ENCODE measurements around the gene GALNT7.
"Not testable (repeated sequence)": the region's sequence is repeated elsewhere in the genome, so short reads cannot be mapped to it uniquely, and the experiment has no call there.

Gene GALNT7

DNA sequence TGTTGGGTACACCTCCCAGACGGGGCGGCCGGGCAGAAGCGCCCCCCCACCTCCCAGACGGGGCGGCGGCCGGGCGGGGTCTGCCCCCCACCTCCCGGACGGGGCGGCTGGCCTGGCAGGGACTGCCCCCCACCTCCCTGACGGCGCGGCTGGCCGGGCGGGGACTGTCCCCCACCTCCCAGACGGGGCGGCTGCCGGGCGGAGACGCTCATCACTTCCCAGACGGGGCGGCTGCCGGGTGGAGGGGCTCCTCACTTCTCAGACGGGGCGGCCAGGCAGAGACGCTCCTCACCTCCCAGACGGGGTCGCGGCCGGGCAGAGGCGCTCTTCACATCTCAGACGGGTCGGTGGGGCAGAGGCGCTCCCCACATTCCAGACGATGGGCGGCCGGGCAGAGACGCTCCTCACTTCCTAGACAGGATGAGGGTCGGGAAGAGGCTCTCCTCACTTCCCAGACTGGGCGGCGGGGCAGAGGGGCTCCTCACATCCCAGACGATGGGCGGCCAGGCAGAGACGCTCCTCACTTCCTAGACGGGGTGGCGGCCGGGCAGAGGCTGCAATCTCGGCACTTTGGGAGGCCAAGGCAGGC is 15.1 kb downstream of the GALNT7 start:
- H3K36me3 ChIP-seq (ENCODE audit: insufficient read depth, low read length); H3K4me2 ChIP-seq (ENCODE audit: low read length); H3K9me3 ChIP-seq (replicated peaks; ENCODE audit: low read length); H3K4me3 ChIP-seq (ENCODE audit: low read length); H3K27me3 ChIP-seq (ENCODE audit: control insufficient read depth, insufficient read depth, low read length); H3K9ac ChIP-seq (ENCODE audit: low read depth, low read length): not testable (repeated sequence)
- peaks cover 47% of the 10 kb centered on the region for H3K4me1 ChIP-seq (ENCODE audit: control insufficient read depth, insufficient read depth, low read length)

DNA sequence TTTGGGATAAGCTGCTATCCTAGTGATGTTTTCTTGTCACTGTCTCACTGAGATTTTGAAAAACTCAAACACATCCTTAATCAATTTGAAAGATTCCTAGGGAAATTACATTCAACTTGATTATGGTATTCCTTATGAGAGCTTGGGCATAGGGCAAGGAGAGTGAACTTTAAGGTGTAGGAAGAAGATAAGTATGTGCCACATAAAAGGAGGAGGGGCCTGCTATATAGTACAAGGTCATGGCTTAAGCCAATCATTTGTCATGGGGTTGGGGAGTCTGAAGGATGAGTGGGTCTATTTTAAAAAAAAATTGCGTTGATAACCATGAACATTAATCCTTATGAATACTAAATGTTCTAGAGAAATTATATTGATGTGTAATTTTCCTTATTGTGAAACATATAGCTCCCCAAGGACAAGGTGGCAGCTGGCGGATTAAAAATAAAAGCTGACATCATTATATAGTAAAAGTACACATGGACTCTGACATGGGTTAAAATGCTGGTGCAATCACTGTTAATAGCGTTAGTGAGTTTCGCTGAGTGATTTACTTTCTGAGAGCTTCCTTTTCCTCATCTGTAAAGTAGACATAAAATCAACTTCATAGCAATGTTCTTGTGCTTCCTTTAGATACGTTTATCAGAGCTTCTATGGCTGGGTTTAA is 17.4 kb downstream of the GALNT7 start:
- Histone ChIP-seq H3K4me1 (ENCODE audit: control insufficient read depth, insufficient read depth, low read length) (peaks cover 40% of the 10 kb centered on the region), H3K9ac (ENCODE audit: low read depth, low read length) (no peak overlapping the region), H3K27me3 (ENCODE audit: control insufficient read depth, insufficient read depth, low read length) (no peaks in the 10 kb centered on the region), H3K4me3 (ENCODE audit: low read length) (no peak overlapping the region), H3K4me2 (ENCODE audit: low read length) (no peak overlapping the region), H3K9me3 (replicated peaks; ENCODE audit: low read length) (no peaks in the 10 kb centered on the region), H3K36me3 (ENCODE audit: insufficient read depth, low read length) (no peaks in the 10 kb centered on the region)

DNA sequence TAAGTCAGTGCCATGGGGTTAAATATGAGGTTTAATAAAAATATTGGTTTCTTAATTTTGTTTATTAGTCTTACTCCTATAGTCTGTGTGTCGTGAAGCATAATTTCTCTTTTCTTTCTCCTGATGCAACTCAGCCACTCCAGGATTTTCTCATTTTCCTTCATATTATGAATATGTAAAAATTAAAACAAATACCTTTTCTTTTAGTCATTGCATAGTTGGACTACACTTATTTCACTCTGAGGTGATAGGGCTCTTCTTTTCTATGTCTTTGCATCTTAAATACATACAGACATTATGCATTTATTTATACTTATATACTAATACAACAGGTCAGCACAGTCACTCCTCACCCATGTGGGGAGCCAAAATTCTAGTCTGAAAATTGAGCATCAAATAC is 19.1 kb downstream of the GALNT7 start:
- Histone ChIP-seq H3K4me3 (ENCODE audit: low read length) (no peak overlapping the region), H3K9me3 (replicated peaks; ENCODE audit: low read length) (no peaks in the 10 kb centered on the region), H3K36me3 (ENCODE audit: insufficient read depth, low read length) (no peaks in the 10 kb centered on the region), H3K4me1 (ENCODE audit: control insufficient read depth, insufficient read depth, low read length) (peaks cover 36% of the 10 kb centered on the region), H3K27me3 (ENCODE audit: control insufficient read depth, insufficient read depth, low read length) (no peaks in the 10 kb centered on the region), H3K4me2 (ENCODE audit: low read length) (no peak overlapping the region), H3K9ac (ENCODE audit: low read depth, low read length) (no peak overlapping the region)

DNA sequence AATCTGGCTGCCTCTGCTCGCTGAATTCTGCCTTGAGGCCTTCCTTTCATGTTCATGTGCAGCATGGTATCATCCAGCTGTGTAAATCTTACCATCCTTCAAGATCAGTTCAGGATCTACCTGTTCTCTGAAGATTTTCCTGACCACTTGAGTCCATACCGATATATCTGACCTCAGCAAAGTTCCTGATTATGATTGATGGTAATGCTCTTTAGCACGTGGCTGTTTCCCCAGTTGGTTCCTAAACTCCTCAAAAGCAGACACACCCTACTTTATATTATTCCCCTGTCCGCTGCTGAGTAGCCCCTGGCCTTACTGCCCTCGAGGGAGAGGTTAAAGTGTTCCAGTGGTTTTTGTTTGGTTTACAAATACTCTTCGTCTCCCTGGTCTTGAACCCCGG is 20.0 kb downstream of the GALNT7 start:
- H3K4me2 ChIP-seq (ENCODE audit: low read length): no peak overlapping the region
- H3K4me3 ChIP-seq (ENCODE audit: low read length): no peak overlapping the region
- peaks cover 31% of the 10 kb centered on the region for H3K4me1 ChIP-seq (ENCODE audit: control insufficient read depth, insufficient read depth, low read length)
- H3K9ac ChIP-seq (ENCODE audit: low read depth, low read length): no peak overlapping the region
- H3K36me3 ChIP-seq (ENCODE audit: insufficient read depth, low read length): no peaks in the 10 kb centered on the region
- no peaks in the 10 kb centered on the region for H3K9me3 ChIP-seq (replicated peaks; ENCODE audit: low read length)
- H3K27me3 ChIP-seq (ENCODE audit: control insufficient read depth, insufficient read depth, low read length): no peaks in the 10 kb centered on the region

DNA sequence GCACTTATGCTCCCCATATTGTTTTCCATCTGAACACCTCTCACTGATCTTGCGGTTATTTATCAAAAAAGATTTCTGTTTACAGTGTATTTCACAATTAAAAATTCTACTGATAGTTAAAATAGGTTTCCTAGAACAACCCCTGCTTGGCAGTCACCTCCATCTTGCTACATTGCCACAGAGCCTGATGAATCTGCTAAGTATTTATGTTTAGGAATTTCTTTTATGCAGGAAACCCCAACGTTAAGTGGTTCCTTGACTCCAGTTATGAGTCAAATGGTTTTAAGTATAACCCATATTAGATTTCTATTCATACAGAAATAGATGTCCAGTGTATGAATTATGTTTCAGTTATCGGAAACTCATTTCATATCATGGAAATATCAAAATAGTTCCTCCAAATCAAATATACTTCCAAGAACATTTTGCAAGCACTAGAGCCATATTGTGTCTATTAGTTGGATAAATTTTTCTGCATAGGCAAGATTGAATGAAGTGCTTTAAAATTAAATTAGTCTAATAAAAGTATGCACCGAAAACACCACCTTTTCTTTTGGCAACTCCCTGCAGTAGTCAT is 20.6 kb downstream of the GALNT7 start:
- no peaks in the 10 kb centered on the region for H3K27me3 ChIP-seq (ENCODE audit: control insufficient read depth, insufficient read depth, low read length)
- no peak overlapping the region for H3K4me2 ChIP-seq (ENCODE audit: low read length)
- H3K9ac ChIP-seq (ENCODE audit: low read depth, low read length): no peak overlapping the region
- H3K4me1 ChIP-seq (ENCODE audit: control insufficient read depth, insufficient read depth, low read length): peaks cover 31% of the 10 kb centered on the region
- no peaks in the 10 kb centered on the region for H3K9me3 ChIP-seq (replicated peaks; ENCODE audit: low read length)
- H3K4me3 ChIP-seq (ENCODE audit: low read length): no peak overlapping the region
- H3K36me3 ChIP-seq (ENCODE audit: insufficient read depth, low read length): no peaks in the 10 kb centered on the region

DNA sequence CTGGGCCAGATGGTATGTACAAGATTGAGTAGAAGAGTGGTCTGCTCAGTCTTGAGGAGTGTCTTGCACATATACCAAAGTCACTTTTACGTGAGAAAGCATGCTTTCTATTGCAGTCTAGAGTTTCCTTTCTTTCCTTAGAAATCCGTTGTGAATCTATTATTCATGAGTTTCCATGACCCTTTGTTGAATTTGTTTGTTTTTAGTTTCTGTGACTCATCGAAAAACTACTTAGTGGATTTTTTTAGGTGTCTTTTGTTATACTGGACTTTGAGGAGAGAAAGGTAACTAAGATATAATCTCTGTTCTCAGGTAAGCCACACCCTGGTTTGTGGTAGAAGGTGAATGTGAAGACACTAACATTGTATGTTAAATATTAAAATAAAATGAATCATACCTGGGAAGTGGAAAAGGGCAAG is 23.0 kb downstream of the GALNT7 start:
- no peaks in the 10 kb centered on the region for H3K36me3 ChIP-seq (ENCODE audit: insufficient read depth, low read length)
- peak overlapping the region; percentile 36 for H3K4me2 ChIP-seq (ENCODE audit: low read length)
- no peak overlapping the region for H3K9ac ChIP-seq (ENCODE audit: low read depth, low read length)
- peaks cover 28% of the 10 kb centered on the region for H3K4me1 ChIP-seq (ENCODE audit: control insufficient read depth, insufficient read depth, low read length)
- no peaks in the 10 kb centered on the region for H3K9me3 ChIP-seq (replicated peaks; ENCODE audit: low read length)
- no peaks in the 10 kb centered on the region for H3K27me3 ChIP-seq (ENCODE audit: control insufficient read depth, insufficient read depth, low read length)
- H3K4me3 ChIP-seq (ENCODE audit: low read length): no peak overlapping the region

DNA sequence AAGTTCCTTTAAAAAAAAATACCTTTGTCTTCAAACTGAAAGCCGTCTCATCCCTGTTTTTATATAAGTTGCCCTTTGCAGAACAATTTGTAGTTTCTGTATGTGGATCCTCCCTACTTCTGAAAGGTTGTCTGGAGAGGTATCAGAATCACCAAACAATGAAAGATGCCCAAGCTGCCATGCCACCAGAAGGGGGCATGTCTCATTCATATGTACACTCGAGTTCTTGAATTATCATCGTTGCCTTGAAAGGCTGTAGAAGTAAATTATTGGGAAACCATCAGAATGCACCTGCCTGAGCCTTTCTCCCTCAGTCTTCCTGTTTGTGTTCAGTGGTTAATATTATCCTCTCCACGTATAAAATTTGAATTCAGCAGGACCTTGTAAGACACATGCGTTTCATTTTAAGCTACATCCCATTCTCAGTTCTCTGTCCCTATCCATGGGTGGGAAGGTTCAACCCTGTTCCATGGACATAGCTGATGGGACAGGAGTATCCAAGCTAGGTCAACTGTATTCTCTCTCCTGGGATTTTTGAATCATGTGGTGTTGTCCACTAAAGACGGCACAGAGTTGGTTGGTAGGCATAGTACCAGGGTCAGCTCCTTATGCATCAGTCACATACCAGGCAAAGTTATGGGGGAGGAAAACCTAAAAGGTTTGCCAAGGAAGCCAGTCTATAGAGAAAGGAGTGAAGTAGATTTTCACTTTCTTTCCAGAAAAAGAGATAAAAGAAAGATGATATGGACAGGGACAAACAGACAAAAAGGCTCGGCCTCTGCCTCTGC is 24.0 kb downstream of the GALNT7 start:
- no peak overlapping the region for H3K4me2 ChIP-seq (ENCODE audit: low read length)
- peaks cover 26% of the 10 kb centered on the region for H3K4me1 ChIP-seq (ENCODE audit: control insufficient read depth, insufficient read depth, low read length)
- H3K4me3 ChIP-seq (ENCODE audit: low read length): no peak overlapping the region
- H3K36me3 ChIP-seq (ENCODE audit: insufficient read depth, low read length): no peaks in the 10 kb centered on the region
- no peak overlapping the region for H3K9ac ChIP-seq (ENCODE audit: low read depth, low read length)
- no peaks in the 10 kb centered on the region for H3K9me3 ChIP-seq (replicated peaks; ENCODE audit: low read length)
- no peaks in the 10 kb centered on the region for H3K27me3 ChIP-seq (ENCODE audit: control insufficient read depth, insufficient read depth, low read length)

DNA sequence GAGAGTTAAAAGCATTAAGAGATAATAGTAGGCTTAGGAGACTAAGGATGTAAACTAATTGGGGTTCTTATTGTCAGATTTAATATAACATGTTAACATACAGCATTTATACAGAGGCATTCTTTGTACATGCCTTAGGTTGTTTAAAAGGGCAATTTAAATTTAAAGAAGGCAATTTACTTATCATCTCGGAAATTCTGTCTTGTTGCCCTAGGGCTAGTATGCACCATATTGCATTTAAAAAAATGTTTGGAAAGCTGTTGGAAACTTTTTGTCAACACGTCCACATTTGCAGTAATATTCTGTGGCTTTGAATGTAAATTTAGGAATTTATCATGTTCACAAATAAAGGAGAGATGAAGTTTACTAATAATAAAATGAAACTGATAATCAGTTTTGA is 25.5 kb downstream of the GALNT7 start:
- no peak overlapping the region for H3K4me3 ChIP-seq (ENCODE audit: low read length)
- no peak overlapping the region for H3K9ac ChIP-seq (ENCODE audit: low read depth, low read length)
- H3K36me3 ChIP-seq (ENCODE audit: insufficient read depth, low read length): no peaks in the 10 kb centered on the region
- H3K4me1 ChIP-seq (ENCODE audit: control insufficient read depth, insufficient read depth, low read length): peaks cover 17% of the 10 kb centered on the region
- H3K4me2 ChIP-seq (ENCODE audit: low read length): no peak overlapping the region
- no peaks in the 10 kb centered on the region for H3K27me3 ChIP-seq (ENCODE audit: control insufficient read depth, insufficient read depth, low read length)
- H3K9me3 ChIP-seq (replicated peaks; ENCODE audit: low read length): no peaks in the 10 kb centered on the region

DNA sequence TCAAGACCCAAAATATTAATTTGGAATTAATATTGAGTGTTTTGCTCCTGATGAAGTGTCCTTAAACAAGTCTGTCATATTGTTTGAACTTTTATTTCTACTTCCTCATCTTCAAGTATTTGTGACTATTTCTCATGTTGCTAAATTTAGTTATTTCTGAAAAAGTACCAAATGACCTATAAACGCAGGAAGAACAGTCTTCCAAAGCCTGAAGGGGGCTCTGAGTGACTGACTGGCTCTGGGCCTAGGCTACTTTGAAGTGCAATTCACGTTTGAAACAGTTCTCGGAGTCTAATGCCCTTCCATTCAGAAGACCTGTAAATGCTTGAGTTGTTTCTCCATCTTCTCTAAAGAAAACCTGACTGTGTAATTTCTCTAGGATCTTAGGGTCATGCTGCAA is 26.5 kb downstream of the GALNT7 start:
- Histone ChIP-seq H3K9ac (ENCODE audit: low read depth, low read length) (no peak overlapping the region), H3K4me3 (ENCODE audit: low read length) (no peak overlapping the region), H3K4me2 (ENCODE audit: low read length) (no peak overlapping the region), H3K36me3 (ENCODE audit: insufficient read depth, low read length) (no peaks in the 10 kb centered on the region), H3K4me1 (ENCODE audit: control insufficient read depth, insufficient read depth, low read length) (peaks cover 11% of the 10 kb centered on the region), H3K9me3 (replicated peaks; ENCODE audit: low read length) (no peaks in the 10 kb centered on the region), H3K27me3 (ENCODE audit: control insufficient read depth, insufficient read depth, low read length) (no peaks in the 10 kb centered on the region)

DNA sequence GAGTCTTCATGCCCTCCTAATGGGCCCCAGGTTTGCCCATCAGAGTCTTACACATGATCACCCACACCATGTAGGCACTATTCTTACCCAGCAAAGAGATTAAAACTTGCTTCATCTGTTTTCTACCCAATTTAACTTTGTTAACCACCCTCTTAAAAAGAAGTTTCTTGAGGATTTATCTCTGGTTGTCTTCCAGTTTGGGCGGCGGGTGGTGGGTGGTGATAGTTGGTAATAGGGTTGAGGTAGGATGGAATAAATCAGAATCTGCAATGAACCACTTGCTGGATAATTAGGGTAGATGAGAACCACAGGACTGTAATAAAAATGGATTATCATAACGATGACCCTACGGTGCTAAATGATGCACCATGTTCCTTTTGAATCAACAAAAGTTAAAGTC is 30.9 kb downstream of the GALNT7 start:
- Histone ChIP-seq H3K4me3 (ENCODE audit: low read length) (no peak overlapping the region), H3K4me1 (ENCODE audit: control insufficient read depth, insufficient read depth, low read length) (peaks cover 3% of the 10 kb centered on the region), H3K27me3 (ENCODE audit: control insufficient read depth, insufficient read depth, low read length) (no peaks in the 10 kb centered on the region), H3K36me3 (ENCODE audit: insufficient read depth, low read length) (no peaks in the 10 kb centered on the region), H3K4me2 (ENCODE audit: low read length) (no peak overlapping the region), H3K9ac (ENCODE audit: low read depth, low read length) (no peak overlapping the region), H3K9me3 (replicated peaks; ENCODE audit: low read length) (no peaks in the 10 kb centered on the region)

DNA sequence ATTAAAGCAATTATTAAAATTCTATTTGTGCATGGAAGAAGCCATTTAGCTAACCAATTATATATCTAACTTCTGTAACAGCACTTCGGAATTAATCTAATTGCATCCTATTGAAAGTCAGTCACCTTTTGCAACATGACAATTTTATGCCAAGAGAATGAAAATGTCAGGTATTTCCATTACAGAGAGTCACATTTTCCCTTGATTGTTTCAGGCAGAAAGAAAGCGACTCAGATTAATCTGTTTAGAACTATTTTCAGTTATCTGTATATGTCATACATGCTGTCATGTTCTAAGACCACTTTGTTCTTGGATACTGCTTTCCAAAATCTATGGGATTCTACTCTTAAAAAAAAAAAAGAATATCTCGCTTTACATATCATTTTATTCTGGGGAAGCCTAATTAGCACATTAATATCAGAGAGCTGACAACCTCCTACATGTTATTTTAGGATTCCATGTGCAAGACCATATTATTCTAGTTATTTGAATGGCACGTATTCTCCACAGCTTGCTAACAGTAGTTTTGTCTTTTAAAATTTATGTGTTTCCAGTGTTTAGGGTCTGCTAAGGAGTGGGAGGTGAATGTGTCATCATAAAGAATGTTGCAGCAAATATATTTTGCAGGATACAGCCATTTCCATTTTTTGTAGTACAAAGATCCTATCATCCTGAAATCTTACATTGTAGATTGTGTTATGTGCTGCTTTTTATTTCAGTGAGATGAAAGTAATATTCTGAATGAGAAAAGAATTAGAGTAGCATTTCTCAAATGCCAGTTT is 31.7 kb downstream of the GALNT7 start:
- Histone ChIP-seq H3K36me3 (ENCODE audit: insufficient read depth, low read length) (no peaks in the 10 kb centered on the region), H3K9me3 (replicated peaks; ENCODE audit: low read length) (no peaks in the 10 kb centered on the region), H3K4me2 (ENCODE audit: low read length) (no peak overlapping the region), H3K9ac (ENCODE audit: low read depth, low read length) (no peak overlapping the region), H3K4me1 (ENCODE audit: control insufficient read depth, insufficient read depth, low read length) (peaks cover 3% of the 10 kb centered on the region), H3K27me3 (ENCODE audit: control insufficient read depth, insufficient read depth, low read length) (no peaks in the 10 kb centered on the region), H3K4me3 (ENCODE audit: low read length) (no peak overlapping the region)
